ENCODE data around the gene TMEM203.

TMEM203 gene

DNA sequence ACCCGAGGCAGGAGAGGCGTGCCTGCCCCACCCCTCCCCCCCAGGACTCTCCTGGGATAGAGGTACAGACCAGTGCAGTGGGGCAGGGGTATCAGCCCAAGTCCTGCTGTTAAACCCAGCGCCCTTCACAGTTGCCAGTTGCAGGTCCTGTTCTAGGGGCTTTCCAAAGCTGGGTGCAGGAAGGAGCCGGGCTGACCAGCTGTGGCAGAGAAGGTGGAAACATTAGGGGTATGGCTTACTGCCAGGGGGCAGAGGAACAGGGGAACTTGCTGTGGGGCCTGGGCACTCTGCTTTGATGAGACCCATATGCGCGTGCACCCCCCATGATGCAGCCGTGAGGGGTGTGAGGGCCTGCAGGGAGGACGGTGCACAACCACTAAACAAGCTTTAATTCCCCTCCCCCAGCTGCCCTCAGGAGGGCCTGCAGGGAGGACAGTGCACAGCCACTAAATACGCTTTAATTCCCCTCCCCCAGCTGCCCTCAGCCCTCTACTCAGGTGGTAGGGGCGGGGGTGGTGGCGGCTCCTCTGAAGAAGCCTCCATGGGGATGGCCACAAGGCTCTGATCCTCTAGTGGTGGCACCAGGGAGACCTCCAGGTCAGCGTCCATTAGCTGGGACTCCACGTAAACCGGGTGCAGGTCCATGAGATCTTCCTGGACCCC lies 34.8 kb downstream of the TMEM203 start:
- peak overlapping the region; percentile 40 for H3K27ac Mint-ChIP-seq
- no peak overlapping the region for H3K4me3 Mint-ChIP-seq
- H3K9me3 Mint-ChIP-seq: no peaks in the 10 kb centered on the region
- ATAC-seq (ENCODE audit: low read depth) (no peak), DNase-seq (ENCODE audit: low spot score in 2 of 2) (no peak)
- peaks cover 4% of the 10 kb centered on the region for H3K4me1 Mint-ChIP-seq
- H3K27me3 Mint-ChIP-seq: peaks cover 13% of the 10 kb centered on the region
- H3K36me3 Mint-ChIP-seq: no peaks in the 10 kb centered on the region

DNA sequence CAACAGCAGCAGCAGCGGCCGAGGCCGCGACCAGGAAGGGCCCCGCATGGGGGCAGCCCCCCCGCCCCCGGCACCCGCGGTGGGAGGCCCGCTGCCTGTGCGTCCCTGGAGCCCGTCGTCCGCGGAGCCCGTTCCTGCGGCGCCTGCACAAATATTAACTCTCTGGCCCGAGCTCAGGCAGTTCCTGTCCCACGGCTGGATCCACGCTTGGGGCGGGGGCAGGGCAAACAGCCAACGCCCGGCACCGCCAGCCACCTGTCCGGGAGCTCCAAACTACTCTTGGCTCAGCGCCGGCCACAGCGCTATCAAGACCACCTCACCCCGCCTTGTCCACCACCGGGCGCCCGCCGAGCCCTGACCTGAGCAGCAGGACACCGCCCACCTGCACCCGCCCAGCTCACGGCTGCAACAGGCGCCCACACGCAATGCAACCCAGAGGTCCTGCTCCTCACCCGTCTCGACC lies 35.5 kb downstream of the TMEM203 start, which contains the start of gene LRRC26:
Gene LRRC26, minus strand, starts transcription at position 156 of the 463 bp plus-strand sequence. Its CDS starts 108 bp downstream, at position 48.
- Mint-ChIP-seq H3K4me3 (peak within 1 kb of the TSS; percentile 67), H3K4me1 (peaks cover 4% of the 10 kb centered on the region), H3K9me3 (no peaks in the 10 kb centered on the region), H3K27me3 (peaks cover 16% of the 10 kb centered on the region), H3K36me3 (no peaks in the 10 kb centered on the region), H3K27ac (peak within 1 kb of the TSS; percentile 40)
- ATAC-seq (ENCODE audit: low read depth) (no peak), DNase-seq (ENCODE audit: low spot score in 2 of 2) (no peak)

DNA sequence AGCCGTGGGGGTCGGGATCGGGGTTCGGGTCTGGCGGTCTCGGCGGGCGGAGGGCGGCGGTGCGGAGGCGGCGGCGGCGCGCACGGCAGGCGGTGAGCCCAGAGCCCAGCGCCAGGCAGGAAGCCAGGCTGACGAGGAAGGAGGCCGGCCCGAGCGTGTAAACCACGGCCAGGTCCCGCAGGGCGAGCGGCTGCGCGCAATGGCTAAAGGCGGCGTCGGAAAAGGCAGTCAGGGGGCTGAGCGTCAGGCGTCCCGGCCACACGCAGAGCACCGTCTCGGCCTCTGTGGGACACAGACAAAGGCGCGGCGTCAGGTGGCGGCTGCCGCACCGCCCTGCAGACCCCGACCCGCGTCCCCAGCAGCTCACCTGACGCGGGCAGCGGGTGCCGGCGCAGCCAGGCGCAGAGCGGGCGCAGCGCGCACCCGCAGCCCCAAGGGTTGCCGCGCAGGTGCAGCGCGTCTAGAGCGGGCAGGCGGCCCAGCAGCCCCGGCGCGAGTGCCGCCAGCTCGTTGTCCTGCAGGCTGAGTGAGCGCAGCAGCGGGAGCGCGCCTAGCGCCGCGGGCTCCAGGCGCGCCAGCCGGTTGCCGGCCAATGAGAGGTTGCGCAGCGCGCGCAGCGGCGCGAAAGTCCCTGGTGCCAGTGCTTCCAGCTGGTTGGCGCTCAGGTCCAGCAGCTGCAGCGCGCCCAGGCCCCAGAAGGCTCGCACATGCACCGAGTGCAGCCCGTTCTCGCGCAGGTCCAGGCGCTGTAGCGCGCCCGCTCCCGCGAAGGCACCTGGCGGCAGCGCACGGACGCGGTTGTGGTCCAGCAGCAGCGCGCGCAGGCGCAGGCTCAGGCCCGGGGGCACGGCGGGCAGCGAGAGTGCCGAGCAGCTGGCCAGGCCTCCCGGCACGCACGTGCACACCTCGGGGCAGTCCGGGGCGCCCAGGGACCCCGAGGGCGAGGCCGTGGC lies 36.3 kb downstream of the TMEM203 start:
- Mint-ChIP-seq H3K27ac (peak overlapping the region; percentile 14), H3K9me3 (no peaks in the 10 kb centered on the region), H3K4me3 (peak overlapping the region; percentile 67), H3K4me1 (peaks cover 4% of the 10 kb centered on the region), H3K27me3 (peaks cover 21% of the 10 kb centered on the region), H3K36me3 (no peaks in the 10 kb centered on the region)
- DNase-seq (ENCODE audit: low spot score in 2 of 2) (no peak), ATAC-seq (ENCODE audit: low read depth) (peak; percentile 25)

DNA sequence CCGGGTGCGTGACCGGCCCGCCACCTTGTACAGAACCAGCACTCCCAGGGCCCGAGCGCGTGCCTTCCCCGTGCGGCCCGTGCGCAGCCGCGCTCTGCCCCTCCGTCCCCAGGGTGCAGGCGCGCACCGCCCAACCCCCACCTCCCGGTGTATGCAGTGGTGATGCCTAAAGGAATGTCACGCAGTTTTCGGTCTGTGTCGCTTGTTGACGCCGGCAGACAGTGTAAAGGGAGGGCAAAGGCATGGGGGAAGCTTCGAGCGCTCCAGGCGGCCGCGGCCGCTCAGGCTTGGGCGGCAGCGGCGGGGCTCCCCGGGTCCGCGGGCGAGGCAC lies 36.9 kb downstream of the TMEM203 start:
- peak overlapping the region; percentile 61 for H3K4me3 Mint-ChIP-seq
- peak overlapping the region; percentile 14 for H3K27ac Mint-ChIP-seq
- H3K9me3 Mint-ChIP-seq: no peaks in the 10 kb centered on the region
- peaks cover 22% of the 10 kb centered on the region for H3K27me3 Mint-ChIP-seq
- no peaks in the 10 kb centered on the region for H3K36me3 Mint-ChIP-seq
- DNase-seq (ENCODE audit: low spot score in 2 of 2): peak in 1 of 2 donors; percentile 47
- H3K4me1 Mint-ChIP-seq: peaks cover 4% of the 10 kb centered on the region
- ATAC-seq (ENCODE audit: low read depth): peak; percentile 41

DNA sequence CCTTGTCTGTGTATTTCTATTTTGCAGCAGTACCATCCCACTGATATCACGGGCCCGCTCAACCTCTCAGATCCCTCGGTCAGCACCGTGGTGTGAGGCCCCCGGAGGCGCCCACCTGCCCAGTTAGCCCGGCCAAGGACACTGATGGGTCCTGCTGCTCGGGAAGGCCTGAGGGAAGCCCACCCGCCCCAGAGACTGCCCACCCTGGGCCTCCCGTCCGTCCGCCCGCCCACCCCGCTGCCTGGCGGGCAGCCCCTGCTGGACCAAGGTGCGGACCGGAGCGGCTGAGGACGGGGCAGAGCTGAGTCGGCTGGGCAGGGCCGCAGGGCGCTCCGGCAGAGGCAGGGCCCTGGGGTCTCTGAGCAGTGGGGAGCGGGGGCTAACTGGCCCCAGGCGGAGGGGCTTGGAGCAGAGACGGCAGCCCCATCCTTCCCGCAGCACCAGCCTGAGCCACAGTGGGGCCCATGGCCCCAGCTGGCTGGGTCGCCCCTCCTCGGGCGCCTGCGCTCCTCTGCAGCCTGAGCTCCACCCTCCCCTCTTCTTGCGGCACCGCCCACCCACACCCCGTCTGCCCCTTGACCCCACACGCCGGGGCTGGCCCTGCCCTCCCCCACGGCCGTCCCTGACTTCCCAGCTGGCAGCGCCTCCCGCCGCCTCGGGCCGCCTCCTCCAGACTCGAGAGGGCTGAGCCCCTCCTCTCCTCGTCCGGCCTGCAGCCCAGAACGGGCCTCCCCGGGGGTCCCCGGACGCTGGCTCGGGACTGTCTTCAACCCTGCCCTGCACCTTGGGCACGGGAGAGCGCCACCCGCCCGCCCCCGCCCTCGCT lies 37.5 kb downstream of the TMEM203 start:
- DNase-seq (ENCODE audit: low spot score in 2 of 2): no peak
- Mint-ChIP-seq H3K9me3 (no peaks in the 10 kb centered on the region), H3K4me1 (peaks cover 4% of the 10 kb centered on the region), H3K36me3 (no peaks in the 10 kb centered on the region), H3K27me3 (peaks cover 24% of the 10 kb centered on the region), H3K4me3 (no peak overlapping the region), H3K27ac (no peak overlapping the region)
- peak; percentile 28 for ATAC-seq (ENCODE audit: low read depth)

DNA sequence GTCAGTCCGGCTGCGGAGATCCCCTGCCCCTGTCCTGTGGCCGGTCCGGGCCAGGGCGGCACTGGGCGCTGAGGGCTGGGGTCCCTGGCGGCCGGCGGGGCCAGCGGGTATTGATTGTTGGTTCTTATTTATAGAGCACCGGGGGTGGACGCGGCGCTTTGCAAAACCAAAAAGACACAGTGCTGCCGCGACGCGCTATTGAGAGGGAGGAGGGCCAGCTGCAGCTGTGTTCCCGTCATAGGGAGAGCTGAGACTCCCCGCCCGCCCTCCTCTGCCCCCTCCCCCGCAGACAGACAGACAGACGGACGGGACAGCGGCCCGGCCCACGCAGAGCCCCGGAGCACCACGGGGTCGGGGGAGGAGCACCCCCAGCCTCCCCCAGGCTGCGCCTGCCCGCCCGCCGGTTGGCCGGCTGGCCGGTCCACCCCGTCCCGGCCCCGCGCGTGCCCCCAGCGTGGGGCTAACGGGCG lies 38.1 kb downstream of the TMEM203 start:
- H3K27ac Mint-ChIP-seq: no peak overlapping the region
- H3K9me3 Mint-ChIP-seq: no peaks in the 10 kb centered on the region
- H3K4me3 Mint-ChIP-seq: no peak overlapping the region
- no peak for ATAC-seq (ENCODE audit: low read depth)
- H3K36me3 Mint-ChIP-seq: no peaks in the 10 kb centered on the region
- DNase-seq (ENCODE audit: low spot score in 2 of 2): no peak
- peaks cover 26% of the 10 kb centered on the region for H3K27me3 Mint-ChIP-seq
- peaks cover 4% of the 10 kb centered on the region for H3K4me1 Mint-ChIP-seq

DNA sequence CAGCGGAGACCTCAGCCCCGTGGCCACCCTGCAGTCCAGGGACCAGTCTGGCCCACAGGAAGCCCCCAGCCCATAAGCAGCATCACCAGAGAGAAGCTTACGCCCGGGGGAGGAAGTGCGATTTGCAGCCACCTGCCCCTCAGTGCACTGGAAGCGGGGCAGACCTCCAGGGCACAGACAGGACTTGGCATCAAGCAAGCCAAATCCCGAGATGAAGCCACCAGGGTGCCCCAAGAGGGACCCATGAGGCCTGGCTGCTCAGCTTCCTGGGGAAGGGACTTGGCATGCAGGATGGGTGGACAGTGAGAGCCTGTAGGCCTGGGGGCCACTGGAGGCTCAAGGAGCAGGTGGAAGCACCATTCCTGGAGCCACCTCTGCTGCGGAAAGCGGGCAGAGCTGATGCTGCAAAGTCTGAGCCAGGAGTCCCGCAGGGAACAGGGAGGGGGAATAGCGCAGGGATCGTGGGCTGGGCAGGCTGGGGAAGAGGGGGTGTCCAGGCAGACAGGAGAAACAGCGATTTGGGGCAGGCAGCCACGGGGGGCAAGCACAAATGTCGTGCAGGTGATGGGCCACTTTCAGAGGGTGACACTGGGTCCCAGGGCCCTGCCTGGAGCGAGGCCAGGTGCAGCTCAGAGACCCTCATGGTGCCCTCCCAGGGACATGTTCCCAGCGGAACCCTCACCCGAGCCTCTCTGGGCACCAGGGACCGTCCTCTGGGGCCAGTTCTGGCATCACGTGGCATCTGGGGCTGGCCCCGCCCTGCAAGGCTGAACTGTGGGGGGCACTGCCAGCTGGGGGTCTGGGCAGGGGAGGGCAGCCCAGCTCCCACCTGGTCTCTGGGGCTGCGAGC lies 38.8 kb downstream of the TMEM203 start:
- ATAC-seq (ENCODE audit: low read depth): no peak
- Mint-ChIP-seq H3K4me3 (peak overlapping the region; percentile 38), H3K4me1 (peaks cover 4% of the 10 kb centered on the region), H3K27ac (no peak overlapping the region), H3K36me3 (no peaks in the 10 kb centered on the region), H3K27me3 (peaks cover 28% of the 10 kb centered on the region), H3K9me3 (no peaks in the 10 kb centered on the region)
- DNase-seq (ENCODE audit: low spot score in 2 of 2): no peak

DNA sequence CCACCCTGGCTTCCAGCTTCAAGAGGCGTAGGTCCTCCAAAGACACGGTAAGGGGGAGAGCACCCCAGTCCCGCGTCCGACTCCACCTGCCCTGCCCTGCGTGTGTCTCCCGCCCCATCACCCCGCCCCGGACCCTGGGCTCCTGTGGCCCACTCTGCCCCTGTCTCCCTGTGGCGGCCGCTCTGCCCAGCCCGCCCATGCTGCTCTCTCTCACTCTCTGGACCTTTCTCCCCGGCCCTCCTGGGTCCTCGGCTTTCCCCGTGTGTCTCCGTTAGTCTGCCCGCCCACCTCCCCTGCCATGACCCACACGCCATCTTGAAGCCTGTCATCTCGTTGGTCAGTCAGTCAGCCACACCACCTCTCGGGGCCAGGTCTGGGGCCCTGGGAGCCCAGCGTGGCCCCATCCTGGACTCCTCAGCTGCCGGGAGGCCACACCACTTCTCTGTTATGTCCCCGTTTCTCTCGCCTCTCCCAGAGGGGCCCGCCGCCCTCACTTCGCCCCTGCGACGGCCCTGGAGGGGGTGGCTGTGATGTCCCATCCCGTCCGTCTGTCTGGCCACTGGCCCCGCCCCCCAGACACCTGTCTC lies 40.1 kb downstream of the TMEM203 start:
- Mint-ChIP-seq H3K27ac (no peak overlapping the region), H3K36me3 (no peaks in the 10 kb centered on the region), H3K4me3 (no peak overlapping the region), H3K9me3 (no peaks in the 10 kb centered on the region), H3K27me3 (peaks cover 28% of the 10 kb centered on the region), H3K4me1 (peaks cover 4% of the 10 kb centered on the region)
- ATAC-seq (ENCODE audit: low read depth): no peak
- DNase-seq (ENCODE audit: low spot score in 2 of 2): no peak

DNA sequence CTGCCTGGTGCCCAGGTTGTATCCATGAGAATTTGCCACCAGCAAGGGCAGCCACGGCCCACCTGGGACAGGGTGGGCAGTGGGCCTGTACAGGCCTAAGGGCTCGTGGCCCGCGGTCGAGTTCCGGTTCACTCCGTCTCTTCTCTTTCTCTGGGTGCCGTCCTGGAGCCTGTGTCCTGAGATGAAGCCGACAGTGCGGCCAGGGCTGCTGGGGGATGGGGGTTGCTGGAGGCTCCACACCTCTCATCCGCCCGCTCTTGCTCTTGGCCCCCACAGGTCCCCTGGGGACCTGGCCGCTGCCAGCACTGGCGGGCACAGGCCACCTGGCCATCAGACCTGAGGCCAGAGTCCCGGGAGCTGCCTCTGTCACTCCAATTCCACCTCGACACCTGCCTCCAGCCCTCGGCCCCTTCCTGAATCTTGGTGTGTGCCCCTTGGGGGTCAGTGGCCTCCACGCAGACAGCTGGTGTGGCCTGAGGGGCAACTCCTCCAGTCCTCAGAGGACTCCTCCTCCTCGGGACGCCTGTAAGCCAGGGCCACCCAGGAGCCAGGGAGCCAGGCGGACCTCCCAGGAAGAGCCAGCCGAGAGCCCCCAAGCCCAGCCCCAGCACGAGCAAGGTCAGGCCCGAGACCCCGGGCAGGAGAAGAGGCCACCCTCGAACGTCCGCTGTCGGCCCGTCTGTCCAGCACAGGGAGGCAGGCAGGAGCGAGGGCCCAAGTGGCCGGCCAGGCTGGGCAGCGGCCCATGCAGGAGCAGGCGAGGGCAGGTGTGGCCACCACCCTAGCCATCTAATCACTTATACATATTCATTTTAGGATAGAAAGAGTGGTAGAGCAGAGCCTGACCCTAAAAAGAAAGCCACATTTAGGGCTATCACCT lies 40.8 kb downstream of the TMEM203 start:
- Mint-ChIP-seq H3K27ac (no peak overlapping the region), H3K9me3 (no peaks in the 10 kb centered on the region), H3K36me3 (no peaks in the 10 kb centered on the region), H3K4me1 (peaks cover 4% of the 10 kb centered on the region), H3K27me3 (peaks cover 28% of the 10 kb centered on the region), H3K4me3 (no peak overlapping the region)
- DNase-seq (ENCODE audit: low spot score in 2 of 2) (no peak), ATAC-seq (ENCODE audit: low read depth) (no peak)

DNA sequence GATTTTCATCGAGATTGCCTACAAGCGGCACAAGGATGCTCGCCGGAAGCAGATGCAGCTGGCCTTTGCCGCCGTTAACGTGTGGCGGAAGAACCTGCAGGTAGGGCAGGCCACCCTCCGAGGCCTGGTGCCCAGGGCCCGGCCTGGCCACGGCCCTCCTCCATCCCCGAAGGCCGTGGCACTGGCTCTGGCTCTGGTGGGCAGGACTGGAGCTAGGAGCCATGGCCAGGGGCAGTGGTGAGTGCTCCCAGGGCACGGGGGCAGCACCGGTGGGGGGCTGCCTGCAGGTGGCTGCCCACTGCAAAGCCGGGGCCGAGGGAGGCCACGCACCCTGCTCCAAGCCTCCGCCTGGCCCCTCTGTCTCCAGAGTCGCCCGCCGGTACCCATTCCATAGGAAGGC lies 41.6 kb downstream of the TMEM203 start:
- Mint-ChIP-seq H3K4me1 (peaks cover 8% of the 10 kb centered on the region), H3K27me3 (peaks cover 32% of the 10 kb centered on the region), H3K9me3 (no peaks in the 10 kb centered on the region), H3K4me3 (no peak overlapping the region), H3K36me3 (no peaks in the 10 kb centered on the region), H3K27ac (no peak overlapping the region)
- no peak for DNase-seq (ENCODE audit: low spot score in 2 of 2)
- no peak for ATAC-seq (ENCODE audit: low read depth)

DNA sequence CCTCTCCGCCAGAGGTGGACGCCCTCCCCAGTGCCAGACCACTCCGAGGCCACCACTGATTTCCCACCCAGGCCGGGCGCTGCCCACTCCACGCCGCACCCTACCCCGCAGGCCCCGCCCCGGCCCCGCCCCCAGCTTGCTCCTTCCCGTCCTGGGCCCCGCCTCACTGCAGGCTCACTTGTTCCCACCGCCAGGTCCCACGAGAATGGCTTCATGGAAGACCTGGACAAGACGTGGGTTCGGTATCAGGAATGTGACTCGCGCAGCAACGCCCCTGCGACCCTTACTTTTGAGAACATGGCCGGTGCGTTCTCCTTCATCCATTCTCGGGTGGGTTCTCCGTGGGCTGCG lies 42.1 kb downstream of the TMEM203 start:
- DNase-seq (ENCODE audit: low spot score in 2 of 2) (no peak), ATAC-seq (ENCODE audit: low read depth) (no peak)
- H3K9me3 Mint-ChIP-seq: no peaks in the 10 kb centered on the region
- H3K4me3 Mint-ChIP-seq: peak overlapping the region; percentile 57
- no peak overlapping the region for H3K27ac Mint-ChIP-seq
- peaks cover 30% of the 10 kb centered on the region for H3K27me3 Mint-ChIP-seq
- H3K4me1 Mint-ChIP-seq: peaks cover 7% of the 10 kb centered on the region
- H3K36me3 Mint-ChIP-seq: no peaks in the 10 kb centered on the region
